CD4-positive, alpha-beta T cell treated with Interleukin-10 for 1 hour (primary cell): ENCODE results near the gene SLC25A39.

Source experiments
- DNase-seq: peaks from one replicate; pipeline ENCODE4 v3.0.0-alpha.2; 2020

Gene SLC25A39

DNA sequence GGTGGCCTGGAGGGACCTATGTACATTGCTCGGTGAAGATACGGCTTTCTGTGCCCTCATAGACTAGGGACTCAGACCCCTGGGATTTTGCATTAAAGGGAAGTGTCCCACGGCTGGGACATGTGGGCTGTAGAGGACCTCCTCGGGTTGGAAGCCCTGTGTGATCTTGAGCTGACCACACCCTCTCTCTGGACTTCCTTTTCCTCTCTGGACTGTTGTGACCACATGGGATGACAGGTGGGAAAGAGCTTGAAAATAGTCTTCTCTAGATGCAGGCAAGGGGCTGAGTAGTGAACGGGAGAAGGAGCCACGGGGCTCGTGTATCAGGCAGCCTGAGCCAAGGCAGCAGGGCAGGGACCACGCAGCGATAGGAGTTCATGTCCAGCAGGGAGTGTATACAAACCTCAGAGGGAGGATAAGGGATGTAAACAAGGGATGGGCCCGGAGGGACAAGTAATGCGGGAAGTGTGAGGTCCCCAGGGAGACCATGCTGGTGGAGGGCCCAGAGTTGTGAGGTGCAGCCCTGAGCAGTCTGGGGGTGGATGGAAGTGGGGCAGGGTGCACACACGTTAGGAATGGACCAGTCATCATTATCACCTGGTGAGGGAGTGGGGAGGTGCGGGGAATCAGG lies 52.2 kb downstream of the SLC25A39 start:
- DNase-seq: no peak
